Measurements from ENCODE around the gene COQ10B. TPM values are rescaled to one million over a fixed set of nuclear protein-coding genes. Genes with fewer than 3 reads are reported as not detected.
"Not testable (repeated sequence)": the region's sequence is repeated elsewhere in the genome, so short reads cannot be mapped to it uniquely, and the experiment has no call there.

The COQ10B gene
- total RNA-seq, 2 experiments from 2014 or later, result 17.5 to 17.8 TPM

DNA sequence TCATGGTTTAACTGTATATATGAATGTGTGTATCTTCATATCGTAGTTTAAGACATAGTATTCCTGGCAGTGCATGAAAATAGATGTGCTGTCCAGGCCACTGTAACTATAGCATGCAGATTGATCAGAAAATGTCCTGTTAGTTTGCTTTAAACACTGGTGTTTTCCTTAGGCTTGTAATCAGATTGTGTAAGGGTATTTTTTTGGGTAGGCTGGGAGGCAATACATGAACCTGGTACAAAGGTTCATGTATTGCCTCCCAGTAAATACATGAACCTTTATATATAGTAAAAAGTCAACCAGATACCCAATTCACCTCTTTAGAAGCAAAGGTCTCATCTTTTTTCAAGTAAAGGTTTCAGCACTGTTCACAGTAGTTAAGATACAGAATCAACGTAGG, 1.6 kb downstream of the COQ10B start:
- intact Hi-C loops (cut with micrococcal nuclease), result no loop called here
- peak overlapping the region; percentile 100 for H3K27ac Mint-ChIP-seq
- CTCF ChIA-PET, result interaction anchor here (0.6 to 0.7 kb wide), 2 partner anchors 89 to 417 kb away, joined by 3 to 4 read pairs; no protein-coding TSS in a partner anchor
- no peaks in the 10 kb centered on the region for H3K9me3 Mint-ChIP-seq
- DNase-seq, result no peak
- peaks cover 55% of the 10 kb centered on the region for H3K4me1 Mint-ChIP-seq (ENCODE audit: low read depth)
- H3K36me3 Mint-ChIP-seq (ENCODE audit: low read depth), result peaks cover 16% of the 10 kb centered on the region
- peak overlapping the region; percentile 100 for H3K4me3 Mint-ChIP-seq
- no peaks in the 10 kb centered on the region for H3K27me3 Mint-ChIP-seq (ENCODE audit: low read depth)

DNA sequence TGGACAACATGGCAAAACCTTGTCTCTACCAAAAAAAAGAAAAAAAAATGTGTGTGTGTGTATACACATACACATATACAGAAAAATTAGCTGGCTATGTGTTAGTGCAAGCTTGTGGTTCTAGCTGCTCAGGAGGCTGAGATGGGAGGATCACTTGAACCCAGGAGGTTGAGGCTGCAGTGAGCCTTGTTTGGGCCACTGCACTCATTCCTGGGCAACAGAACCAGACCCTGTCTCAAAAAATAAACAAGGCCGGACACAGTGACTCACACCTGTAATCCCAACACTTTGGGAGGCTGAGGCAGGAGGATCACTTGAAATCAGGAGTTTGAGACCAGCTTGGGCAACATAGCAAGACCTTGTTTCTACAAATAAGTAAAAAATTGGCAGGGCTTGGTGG, 2.1 kb downstream of the COQ10B start:
- intact Hi-C loops (cut with micrococcal nuclease), result no loop called here
- H3K4me3 Mint-ChIP-seq, result peak overlapping the region; percentile 6
- no peak for DNase-seq
- H3K36me3 Mint-ChIP-seq (ENCODE audit: low read depth), result peaks cover 17% of the 10 kb centered on the region
- H3K27me3 Mint-ChIP-seq (ENCODE audit: low read depth), result no peaks in the 10 kb centered on the region
- no peaks in the 10 kb centered on the region for H3K9me3 Mint-ChIP-seq
- H3K27ac Mint-ChIP-seq, result peak overlapping the region; percentile 46
- H3K4me1 Mint-ChIP-seq (ENCODE audit: low read depth), result peaks cover 55% of the 10 kb centered on the region
- CTCF ChIA-PET, result interaction anchor here (0.7 kb wide), 3 partner anchors 13 to 417 kb away, joined by 3 to 4 read pairs (median 3); no protein-coding TSS in a partner anchor

DNA sequence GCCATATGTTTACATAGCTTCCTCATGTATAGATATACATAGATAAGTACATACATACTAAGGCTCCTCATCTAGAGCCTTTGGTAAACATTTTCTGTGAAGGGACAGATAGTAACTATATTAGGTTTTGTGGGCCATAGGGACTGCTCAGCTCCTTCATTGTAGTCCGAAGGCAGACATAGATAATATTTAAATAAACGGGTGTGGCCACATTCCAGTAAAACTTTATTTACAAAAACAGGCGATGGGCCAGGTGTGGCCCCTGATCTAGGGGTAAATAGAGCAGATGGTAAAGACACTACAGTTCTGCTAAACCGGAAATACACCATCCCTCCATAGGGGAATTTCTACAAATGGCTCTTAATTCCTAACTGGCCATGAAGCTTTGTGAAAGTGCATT, 7.3 kb downstream of the COQ10B start:
- no peak for DNase-seq
- intact Hi-C loops (cut with micrococcal nuclease), result no loop called here
- CTCF ChIA-PET, result interaction anchor here (1.9 kb wide), 1 partner anchor 38 kb away, joined by 6 read pairs; no protein-coding TSS in a partner anchor
- H3K4me1 Mint-ChIP-seq (ENCODE audit: low read depth), result peaks cover 32% of the 10 kb centered on the region
- H3K4me3 Mint-ChIP-seq, result no peak overlapping the region
- H3K27ac Mint-ChIP-seq, result no peak overlapping the region
- H3K9me3 Mint-ChIP-seq, result no peaks in the 10 kb centered on the region
- peaks cover 11% of the 10 kb centered on the region for H3K36me3 Mint-ChIP-seq (ENCODE audit: low read depth)
- no peaks in the 10 kb centered on the region for H3K27me3 Mint-ChIP-seq (ENCODE audit: low read depth)

DNA sequence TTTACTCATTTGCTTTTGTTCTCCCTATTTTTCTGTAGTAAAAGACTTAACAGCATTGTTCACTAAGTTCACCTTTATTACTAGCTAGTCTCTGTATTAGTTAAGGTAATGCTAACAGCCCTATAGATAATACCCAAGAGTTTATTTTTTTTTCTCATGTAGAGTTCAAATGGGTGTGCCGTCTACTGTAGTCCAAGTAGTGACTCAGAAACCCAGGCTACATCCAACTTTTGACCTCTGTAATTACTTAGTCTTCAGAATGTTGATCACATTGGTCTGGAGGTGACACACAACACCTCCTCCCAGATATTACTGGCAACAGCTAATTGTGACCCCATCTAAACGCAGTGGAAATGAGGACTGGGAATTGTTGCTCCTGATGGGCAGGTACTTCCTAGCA, 7.7 kb downstream of the COQ10B start:
- H3K36me3 Mint-ChIP-seq (ENCODE audit: low read depth), result peaks cover 10% of the 10 kb centered on the region
- H3K27ac Mint-ChIP-seq, result no peak overlapping the region
- H3K4me3 Mint-ChIP-seq, result no peak overlapping the region
- DNase-seq, result no peak
- H3K27me3 Mint-ChIP-seq (ENCODE audit: low read depth), result no peaks in the 10 kb centered on the region
- CTCF ChIA-PET, result interaction anchor here (1.9 kb wide), 1 partner anchor 37 kb away, joined by 6 read pairs; no protein-coding TSS in a partner anchor
- H3K4me1 Mint-ChIP-seq (ENCODE audit: low read depth), result peaks cover 28% of the 10 kb centered on the region
- no peaks in the 10 kb centered on the region for H3K9me3 Mint-ChIP-seq
- intact Hi-C loops (cut with micrococcal nuclease), result no loop called here

DNA sequence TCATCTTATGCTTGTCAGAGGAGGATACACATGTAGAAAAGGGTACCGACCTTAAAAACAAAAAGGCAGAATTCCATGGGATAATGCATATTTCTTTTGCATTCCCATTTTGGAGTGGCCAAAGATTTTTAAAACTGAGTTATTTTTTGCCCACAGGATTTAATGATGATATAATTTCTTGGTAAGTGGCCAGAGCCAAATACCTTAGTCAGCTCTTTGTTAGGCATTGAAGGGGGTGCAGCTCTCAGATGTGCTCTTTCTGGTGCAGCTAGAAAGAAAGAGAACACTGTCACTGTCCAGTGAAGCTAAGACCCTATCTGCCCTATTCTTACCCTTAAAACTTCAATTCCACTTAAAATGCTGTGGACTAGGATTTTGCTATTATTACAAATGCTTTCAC, 10.8 kb downstream of the COQ10B start:
- Mint-ChIP-seq H3K9me3 (no peaks in the 10 kb centered on the region), H3K27me3 (ENCODE audit: low read depth) (no peaks in the 10 kb centered on the region), H3K27ac (no peak overlapping the region), H3K36me3 (ENCODE audit: low read depth) (peaks cover 9% of the 10 kb centered on the region), H3K4me3 (no peak overlapping the region), H3K4me1 (ENCODE audit: low read depth) (peaks cover 5% of the 10 kb centered on the region)
- intact Hi-C loops (cut with micrococcal nuclease), result no loop called here
- DNase-seq, result no peak
- CTCF ChIA-PET, result interaction anchor here (0.6 to 1.0 kb wide), 2 partner anchors 11 to 33 kb away, joined by 3 to 4 read pairs; partner anchors contain the start of gene COQ10B

DNA sequence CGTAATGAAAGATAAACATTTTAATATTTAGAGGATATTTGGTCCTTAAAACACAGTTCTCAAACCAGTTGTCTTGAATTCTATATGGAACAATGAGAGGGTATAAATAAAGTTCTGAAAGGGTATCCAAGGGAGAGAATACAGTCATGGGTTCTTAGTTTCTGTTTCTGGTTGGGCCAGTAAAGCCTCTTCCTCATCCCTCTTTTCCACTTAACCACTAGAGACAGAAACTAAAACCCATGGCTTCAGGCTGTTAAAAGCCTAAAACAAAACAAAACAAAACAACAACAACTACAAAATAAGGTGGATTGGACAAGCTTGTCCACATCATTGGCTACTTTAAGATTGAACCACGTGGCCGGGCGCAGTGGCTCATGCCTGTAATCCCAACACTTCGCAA, 18.8 kb downstream of the COQ10B start:
- Mint-ChIP-seq H3K4me1 (ENCODE audit: low read depth) (no peaks in the 10 kb centered on the region), H3K36me3 (ENCODE audit: low read depth) (peaks cover 14% of the 10 kb centered on the region), H3K9me3 (no peaks in the 10 kb centered on the region), H3K27me3 (ENCODE audit: low read depth) (no peaks in the 10 kb centered on the region), H3K4me3 (no peak overlapping the region), H3K27ac (no peak overlapping the region)
- CTCF ChIA-PET, result no interaction called here
- intact Hi-C loops (cut with micrococcal nuclease), result loop anchor here (5.0 kb wide), 1 partner anchor 75 kb away; no protein-coding TSS in a partner anchor
- no peak for DNase-seq

DNA sequence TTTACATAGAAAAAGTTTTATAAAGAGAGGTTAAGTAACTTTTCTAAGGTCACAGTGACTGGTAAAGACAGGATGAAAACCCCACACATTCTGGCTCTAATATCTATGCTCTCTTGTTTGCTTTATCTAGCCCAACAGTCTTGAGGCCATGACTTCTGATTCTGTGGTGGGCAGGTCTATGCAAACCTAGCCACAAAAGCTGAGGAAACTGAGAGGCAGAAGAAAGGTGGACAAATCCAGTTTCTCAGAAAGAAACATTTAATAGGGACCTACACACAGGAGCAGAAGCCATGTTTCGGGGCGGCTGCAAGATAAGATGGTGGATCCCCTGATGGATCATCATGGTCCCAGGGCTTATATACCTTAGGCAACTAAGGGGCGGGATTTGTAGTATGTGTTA, 24.4 kb downstream of the COQ10B start:
- Mint-ChIP-seq H3K27ac (no peak overlapping the region), H3K9me3 (no peaks in the 10 kb centered on the region), H3K27me3 (ENCODE audit: low read depth) (no peaks in the 10 kb centered on the region), H3K4me1 (ENCODE audit: low read depth) (no peaks in the 10 kb centered on the region), H3K36me3 (ENCODE audit: low read depth) (peaks cover 37% of the 10 kb centered on the region), H3K4me3 (no peak overlapping the region)
- DNase-seq, result no peak
- intact Hi-C loops (cut with micrococcal nuclease), result no loop called here
- CTCF ChIA-PET, result interaction anchor here (1.3 kb wide), 1 partner anchor 47 kb away, joined by 3 read pairs; no protein-coding TSS in a partner anchor

DNA sequence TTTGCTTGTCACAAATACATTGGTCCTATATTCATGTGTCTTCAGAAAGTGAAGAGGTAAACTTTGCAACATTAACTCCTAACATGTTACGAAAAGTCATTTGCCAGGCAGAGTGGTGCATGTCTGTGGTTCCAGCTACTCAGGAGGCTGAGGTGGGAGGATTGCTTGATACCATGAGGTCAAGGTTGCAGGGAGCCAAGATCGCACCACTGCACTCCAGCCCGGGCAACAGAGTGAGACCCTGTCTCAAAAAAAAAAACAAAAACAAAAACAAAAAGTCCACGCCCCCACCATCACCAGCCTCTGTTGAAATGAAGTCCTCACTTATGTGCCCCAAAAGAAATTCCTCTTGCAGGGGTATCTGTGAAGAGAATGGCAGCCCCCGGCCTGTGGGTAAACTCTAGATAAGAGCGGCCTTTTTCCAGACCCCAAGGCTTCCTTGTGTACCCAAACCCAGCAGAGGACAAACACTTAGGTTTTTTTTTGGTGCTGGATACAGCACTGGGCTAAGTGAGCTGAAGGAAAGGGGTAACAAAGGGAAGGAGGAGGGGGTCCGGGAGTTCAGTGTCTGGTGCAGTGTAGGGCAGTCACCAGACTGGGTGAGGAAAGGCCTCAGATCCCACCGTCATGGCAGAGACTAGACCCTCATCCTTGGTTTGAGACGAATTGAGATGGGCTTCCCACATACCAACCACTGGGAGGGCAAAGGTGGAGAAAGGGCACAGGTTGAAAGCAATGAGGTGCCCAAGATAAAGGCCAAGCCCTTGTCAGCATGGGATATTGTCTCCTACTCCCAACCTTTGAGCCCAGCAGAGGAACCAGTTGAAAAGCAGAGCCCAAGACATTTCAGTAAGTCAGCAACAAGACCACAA, 27.0 kb downstream of the COQ10B start:
- no peaks in the 10 kb centered on the region for H3K27me3 Mint-ChIP-seq (ENCODE audit: low read depth)
- CTCF ChIA-PET, result no interaction called here
- peaks cover 15% of the 10 kb centered on the region for H3K9me3 Mint-ChIP-seq
- H3K4me1 Mint-ChIP-seq (ENCODE audit: low read depth), result peaks cover under 1% of the 10 kb centered on the region
- H3K27ac Mint-ChIP-seq, result no peak overlapping the region
- no peak overlapping the region for H3K4me3 Mint-ChIP-seq
- DNase-seq, result no peak
- peaks cover 56% of the 10 kb centered on the region for H3K36me3 Mint-ChIP-seq (ENCODE audit: low read depth)
- intact Hi-C loops (cut with micrococcal nuclease), result no loop called here

DNA sequence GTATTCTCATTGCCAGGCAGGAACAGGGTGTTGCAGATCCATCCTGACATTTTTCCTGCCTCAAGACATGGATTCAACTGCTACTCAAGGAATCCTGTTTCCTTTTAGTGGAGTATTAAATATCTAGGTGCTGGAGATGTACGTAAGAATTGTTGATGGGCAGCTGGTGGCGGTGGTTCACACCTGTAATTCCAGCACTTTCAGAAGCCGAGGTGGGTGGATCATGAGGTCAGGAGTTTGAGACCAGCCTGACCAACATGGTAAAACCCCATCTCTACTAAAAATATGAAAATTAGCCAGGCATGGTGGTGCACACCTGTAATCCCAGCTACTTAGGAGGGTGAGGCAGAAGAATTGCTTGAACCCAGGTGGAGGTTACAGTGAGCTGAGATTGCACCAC, 30.9 kb downstream of the COQ10B start:
- Mint-ChIP-seq H3K9me3 (peaks cover 15% of the 10 kb centered on the region), H3K36me3 (ENCODE audit: low read depth) (peaks cover 68% of the 10 kb centered on the region), H3K4me1 (ENCODE audit: low read depth) (peaks cover 16% of the 10 kb centered on the region), H3K27ac (peak overlapping the region; percentile 18)
- CTCF ChIA-PET, result interaction anchor here (0.6 kb wide), 1 partner anchor 327 kb away, joined by 3 read pairs; no protein-coding TSS in a partner anchor
- DNase-seq; H3K4me3 Mint-ChIP-seq; intact Hi-C loops (cut with micrococcal nuclease); H3K27me3 Mint-ChIP-seq (ENCODE audit: low read depth): not testable (repeated sequence)

DNA sequence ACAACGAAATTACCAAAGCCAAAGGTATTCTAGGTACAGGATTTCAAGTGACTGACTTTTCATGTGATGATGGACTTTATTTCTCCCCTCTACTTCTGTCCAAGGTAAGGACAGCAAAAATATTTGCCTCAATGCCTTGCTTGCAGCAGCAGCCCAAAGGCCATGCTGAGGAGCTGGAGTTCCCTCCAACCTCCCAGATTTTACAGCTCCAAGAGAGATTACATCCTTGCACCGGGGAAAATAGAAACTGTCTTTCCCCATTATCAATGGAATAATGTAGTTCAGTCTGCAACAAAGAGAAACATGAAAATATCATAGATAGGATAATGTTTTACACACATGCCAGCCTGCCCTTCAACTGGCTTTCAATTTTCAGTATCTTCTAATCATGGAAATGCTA, 32.8 kb downstream of the COQ10B start:
- peaks cover 72% of the 10 kb centered on the region for H3K36me3 Mint-ChIP-seq (ENCODE audit: low read depth)
- peaks cover 15% of the 10 kb centered on the region for H3K9me3 Mint-ChIP-seq
- CTCF ChIA-PET, result no interaction called here
- H3K4me3 Mint-ChIP-seq, result no peak overlapping the region
- no peaks in the 10 kb centered on the region for H3K27me3 Mint-ChIP-seq (ENCODE audit: low read depth)
- H3K27ac Mint-ChIP-seq, result peak overlapping the region; percentile 76
- peaks cover 27% of the 10 kb centered on the region for H3K4me1 Mint-ChIP-seq (ENCODE audit: low read depth)
- no peak for DNase-seq
- intact Hi-C loops (cut with micrococcal nuclease), result no loop called here

DNA sequence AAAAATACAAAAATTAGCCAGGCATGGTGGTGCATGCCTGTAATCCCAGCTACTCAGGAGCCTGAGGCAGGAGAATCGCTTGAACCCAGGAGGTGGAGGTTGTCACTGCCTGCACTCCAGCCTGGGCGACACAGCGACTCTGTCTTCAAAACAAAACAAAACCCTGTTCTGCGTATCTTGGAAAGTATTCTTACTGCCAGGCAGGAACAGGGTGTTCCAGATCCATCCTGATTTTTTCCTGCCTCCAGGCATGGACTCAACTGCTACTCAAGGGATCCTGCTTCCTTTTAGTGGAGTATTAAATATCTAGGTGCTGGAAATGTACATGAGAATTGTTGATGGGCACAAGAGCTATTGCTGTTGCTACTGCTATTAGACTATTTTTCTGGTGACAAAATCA, 34.0 kb downstream of the COQ10B start:
- no peak overlapping the region for H3K4me3 Mint-ChIP-seq
- peak overlapping the region; percentile 51 for H3K27ac Mint-ChIP-seq
- intact Hi-C loops (cut with micrococcal nuclease), result no loop called here

DNA sequence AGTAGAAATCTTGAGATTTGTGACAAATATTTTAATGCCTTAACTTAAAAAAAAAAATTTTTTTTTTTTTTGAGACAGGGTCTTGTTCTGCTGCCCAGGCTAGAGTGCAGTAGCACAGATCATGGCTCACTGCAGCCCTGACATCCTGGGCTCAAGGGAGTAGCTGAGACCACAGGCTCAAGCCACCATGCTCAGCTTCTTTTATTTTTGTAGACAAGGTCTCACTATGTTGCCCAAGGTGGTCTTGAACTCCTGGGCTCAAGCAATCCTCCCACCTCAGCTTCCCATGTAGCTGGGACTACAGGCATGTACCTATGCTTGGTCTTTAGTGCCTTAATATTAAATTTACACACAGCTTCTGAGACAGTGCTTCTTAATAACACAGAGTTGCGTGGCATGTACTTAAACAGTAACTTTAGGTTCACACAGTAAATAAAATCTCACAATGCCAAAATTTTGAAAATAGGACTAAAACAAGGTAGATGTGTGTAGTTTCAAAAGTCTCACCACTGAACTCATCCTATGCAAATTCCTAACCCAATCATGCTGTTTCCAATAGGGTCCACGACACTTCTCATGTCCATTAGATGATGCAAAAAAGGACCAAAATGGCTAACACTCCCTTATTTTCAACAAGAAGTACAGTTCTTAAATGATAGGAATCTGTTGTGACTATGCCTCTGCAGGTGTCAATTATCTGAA, 42.2 kb downstream of the COQ10B start:
- H3K36me3 Mint-ChIP-seq (ENCODE audit: low read depth), result peaks cover 74% of the 10 kb centered on the region
- DNase-seq, result no peak
- H3K4me3 Mint-ChIP-seq, result peak overlapping the region; percentile 92
- no peaks in the 10 kb centered on the region for H3K27me3 Mint-ChIP-seq (ENCODE audit: low read depth)
- no peaks in the 10 kb centered on the region for H3K9me3 Mint-ChIP-seq
- intact Hi-C loops (cut with micrococcal nuclease), result no loop called here
- CTCF ChIA-PET, result interaction anchor here (0.6 kb wide), 1 partner anchor 98 kb away, joined by 3 read pairs; no protein-coding TSS in a partner anchor
- H3K4me1 Mint-ChIP-seq (ENCODE audit: low read depth), result peaks cover 48% of the 10 kb centered on the region
- peak overlapping the region; percentile 98 for H3K27ac Mint-ChIP-seq

More for the DNA sequence above, 34.0 kb downstream of the COQ10B start:
- DNase-seq, result no peak
- Mint-ChIP-seq H3K9me3 (peaks cover 15% of the 10 kb centered on the region), H3K4me1 (ENCODE audit: low read depth) (peaks cover 33% of the 10 kb centered on the region), H3K36me3 (ENCODE audit: low read depth) (peaks cover 77% of the 10 kb centered on the region), H3K27me3 (ENCODE audit: low read depth) (no peaks in the 10 kb centered on the region)
- CTCF ChIA-PET, result no interaction called here

All from activated naive CD4-positive, alpha-beta T cell treated with anti-CD3 and anti-CD28 coated beads for 36 hours (primary cell).